Heart left ventricle (tissue), 16 donors: ENCODE data around the gene USP32. TPM values are rescaled to one million over a fixed set of nuclear protein-coding genes. Genes with fewer than 3 reads are reported as not detected.

ENCODE experiments used
- ATAC-seq, 4 donors: fragments of 200-7000 bp; cut with Tn5 transposase; one replicate each; pipeline ENCODE4 v1.9.1; 2020 to 2022; ENCODE audit warnings: moderate library complexity in 4 of 4, mild to moderate bottlenecking in 3 of 4, moderate number of reproducible peaks in 1 of 4
- DNase-seq, 5 donors: peaks; one replicate each; pipeline ENCODE4 v3.0.0-alpha.2; 2020
- H3K27ac ChIP-seq, 12 donors: fragments of 200-600 bp; sonication (generic) in 4 of 12; one replicate each; pipeline versions ENCODE4 v1.5.0 to v1.8.0; 2016 to 2022; ENCODE audit warnings: mild to moderate bottlenecking in 2 of 12
- H3K27me3 ChIP-seq, 9 donors: fragments of 200-600 bp; sonication (generic) in 2 of 9; one replicate each; pipeline versions ENCODE4 v1.5.1 to v1.8.0; 2016 to 2022; ENCODE audit warnings: mild to moderate bottlenecking in 3 of 9
- H3K36me3 ChIP-seq, 9 donors: fragments of 200-600 bp; sonication (generic) in 2 of 9; one replicate each; pipeline versions ENCODE4 v1.5.0 to v1.8.0; 2018 to 2022; ENCODE audit warnings: mild to moderate bottlenecking in 2 of 9
- H3K4me1 ChIP-seq, 12 donors: fragments of 200-600 bp; sonication (generic) in 4 of 12; one replicate each; pipeline versions ENCODE4 v1.5.0 to v1.8.0; 2016 to 2022; ENCODE audit warnings: mild to moderate bottlenecking in 3 of 12
- H3K4me3 ChIP-seq, 12 donors: fragments of 200-600 bp; sonication (generic) in 4 of 12; one replicate each; pipeline versions ENCODE4 v1.5.0 to v1.8.0; 2017 to 2022; ENCODE audit warnings: mild to moderate bottlenecking in 9 of 12, moderate library complexity in 4 of 12
- H3K9me3 ChIP-seq, 12 donors: fragments of 200-600 bp; sonication (generic) in 4 of 12; one replicate each; pipeline versions ENCODE4 v1.5.0 to v1.8.0; 2016 to 2022; ENCODE audit warnings: mild to moderate bottlenecking in 1 of 12
- CTCF ChIP-seq, 12 donors: fragments of 200-600 bp; sonication (generic) in 4 of 12; IDR thresholded peaks; one replicate each; pipeline versions ENCODE4 v1.5.0 to v1.8.0; 2018 to 2022; ENCODE audit warnings: antibody characterized with exemption in 12 of 12, mild to moderate bottlenecking in 5 of 12
- POLR2A ChIP-seq, 2 donors: fragments of 450-650 bp; IDR thresholded peaks; one replicate each; pipeline ENCODE4 v1.6.1; 2017; ENCODE audit warnings: antibody characterized with exemption in 2 of 2, mild to moderate bottlenecking in 2 of 2, moderate library complexity in 2 of 2
- WGBS, 4 donors: extraction: QIAGEN DNeasy Blood & Tissue Kit in 2 of 4; methylation state at CpG; one replicate each; pipeline versions ENCODE4 v1.1.5 to v1.1.7; 2013 to 2018; 5-methylcytosine and 5-hydroxymethylcytosine counted together
- intact Hi-C, 10 donors: fragments of 100-400 bp; cut with DNase I; formaldehyde crosslinking; loops; one replicate each; pipeline versions ENCODE4 v1.11.1 to v1.14.2; 2022
- polyA plus RNA-seq, 2 donors: library from polyadenylated mRNA; stranded (reverse); fragments of 200-250 nt; gene quantifications; one replicate each; pipeline ENCODE4 v1.2.3, GENCODE V29; 2013
- total RNA-seq, 9 donors: library from RNA; depleted of rRNA in 2 of 9; stranded (reverse); fragments of >200 nt in 2 of 9; fragmentation: NEBNext Ultra II Directional in 3 of 9; extraction: Animal tissue kit (Norgen Biotek cat#: 25700) in 3 of 9; gene quantifications; one replicate each; pipeline versions ENCODE4 v1.1.0 to v1.2.4, GENCODE V29; 2016 to 2023
- donor health status: ischemic (EF 13 %, LVEDD 7.1; RV severe dilation, severe dysfunction).
- donor health status: healthy with polysubstance abuse.
- donor health status: DM: no; HTN: yes; CAD: no.
- donor health status: DM: no; HTN: no; CAD: no.
- donor health status: ischemic (EF 25% LVEDD 6.9; RV normal size, moderate dysfunction).
- donor health status: ischemic (EF 25% LVEDD 5.7; RV mildly dilated, moderate dysfunction).
- donor health status: healthy.
- donor health status: DM: yes; HTN: yes; CAD: no.
- donor health status: ischemic (EF 35%, LVEDD 5.7; RV mildly dilated, moderate dysfunction).
- donor health status: nonischemic (EF 11% LVEDD 7.7; RV severe dilation, severe dysfunction).
- donor health status: DM: yes; HTN: yes; CAD: no.
- donor health status: PGD.
- donor health status: ischemic (EF 29% LVEDD 5.4; RV normal size, mild dysfunction).
- donor health status: nonischemic (EF 23%, LVEDD 6.1; RV moderate dilation, normal function).

The USP32 gene
- total and polyA plus RNA-seq, 11 donors, result 9.8 to 50.0 (median 30.3) TPM

GRCh38 chr17:60160829-60161501, 231.0 kb downstream of the USP32 start:
- WGBS, 4 donors, result 48 to 56% (median 55%) methylated on average over 9 to 10 of the region's 10 CpGs
- intact Hi-C loops, result no loop called here
- Histone ChIP-seq H3K4me3 (no peak overlapping the region), H3K27me3 (peaks cover 0 to 18% (median 0%) of the 10 kb centered on the region in 9 donors), H3K27ac (peak overlapping the region in 9 of 12 donors; percentile 17 to 72 (median 58)), H3K9me3 (no peaks in the 10 kb centered on the region), H3K4me1 (peaks cover 6 to 48% (median 30%) of the 10 kb centered on the region in 12 donors), H3K36me3 (peaks cover 0 to 5% (median 0%) of the 10 kb centered on the region in 9 donors)
- ATAC-seq (no peak), DNase-seq (no peak)
- no peak for TF ChIP-seq POLR2A (IDR thresholded peaks at IDR 0.05)
- TF ChIP-seq CTCF (IDR thresholded peaks at IDR 0.05), result no peak

- ATAC-seq (no peak), DNase-seq (no peak)
- H3K4me1 ChIP-seq, result peaks cover 6 to 57% (median 37%) of the 10 kb centered on the region in 12 donors
- H3K4me3 ChIP-seq, result no peak overlapping the region
- H3K27ac ChIP-seq, result peak overlapping the region in 1 of 12 donors; percentile 20
- no peaks in the 10 kb centered on the region for H3K9me3 ChIP-seq
- peaks cover 0 to 18% (median 0%) of the 10 kb centered on the region in 9 donors for H3K27me3 ChIP-seq
- H3K36me3 ChIP-seq, result peaks cover 0 to 5% (median 0%) of the 10 kb centered on the region in 9 donors
- intact Hi-C loops, result no loop called here
- WGBS, 4 donors, result 67 to 72% (median 71%) methylated on average over 6 of the region's 6 CpGs
- no peak for TF ChIP-seq POLR2A (IDR thresholded peaks at IDR 0.05)
- no peak for TF ChIP-seq CTCF (IDR thresholded peaks at IDR 0.05)
Measured at GRCh38 chr17:60159479-60159866, 232.5 kb downstream of the USP32 start.

- peaks cover 0 to 5% (median 0%) of the 10 kb centered on the region in 9 donors for H3K36me3 ChIP-seq
- no peak for TF ChIP-seq CTCF (IDR thresholded peaks at IDR 0.05)
- no peak for TF ChIP-seq POLR2A (IDR thresholded peaks at IDR 0.05)
- H3K27me3 ChIP-seq, result peaks cover 0 to 18% (median 0%) of the 10 kb centered on the region in 9 donors
- WGBS, 4 donors, result 30 to 42% (median 38%) methylated on average over 10 to 19 of the region's 19 CpGs
- H3K27ac ChIP-seq, result peak overlapping the region in 1 of 12 donors; percentile 20
- H3K4me3 ChIP-seq, result no peak overlapping the region
- intact Hi-C loops, result no loop called here
- H3K4me1 ChIP-seq, result peaks cover 6 to 62% (median 40%) of the 10 kb centered on the region in 12 donors
- DNase-seq (no peak), ATAC-seq (no peak)
- H3K9me3 ChIP-seq, result no peaks in the 10 kb centered on the region
Measured at GRCh38 chr17:60158751-60159478, 233.0 kb downstream of the USP32 start.

GRCh38 chr17:60157487-60158040, 234.4 kb downstream of the USP32 start:
- Histone ChIP-seq H3K27me3 (peaks cover 0 to 20% (median 2%) of the 10 kb centered on the region in 9 donors), H3K27ac (no peak overlapping the region), H3K36me3 (peaks cover 0 to 5% (median 0%) of the 10 kb centered on the region in 9 donors), H3K4me1 (peaks cover 6 to 56% (median 32%) of the 10 kb centered on the region in 12 donors), H3K9me3 (no peaks in the 10 kb centered on the region), H3K4me3 (no peak overlapping the region)
- DNase-seq, result no peak
- TF ChIP-seq POLR2A (IDR thresholded peaks at IDR 0.05) (no peak), CTCF (IDR thresholded peaks at IDR 0.05) (no peak)
- WGBS, 4 donors, result 78 to 82% (median 80%) methylated on average over 17 to 18 of the region's 18 CpGs
- no peak for ATAC-seq
- intact Hi-C loops, result no loop called here
